Nephron progenitor cell (in vitro differentiated cells): ENCODE results near the gene LOXHD1.
A peak's percentile ranks its signal among the peaks of the same experiment; 100 is the strongest.

Experiments
- DNase-seq: peaks from one replicate; pipeline ENCODE4 v3.0.0; 2021
- H3K27ac Mint-ChIP-seq: 2 replicates; pipeline ENCODE4 v1.8.0; 2021; ENCODE audit warnings: mild to moderate bottlenecking, moderate library complexity, mixed read lengths
- H3K27me3 Mint-ChIP-seq: 2 replicates; pipeline ENCODE4 v1.8.0; 2021; ENCODE audit warnings: mild to moderate bottlenecking, low read depth, mixed read lengths; ENCODE audit not compliant: poor library complexity
- H3K36me3 Mint-ChIP-seq: 2 replicates; pipeline ENCODE4 v1.8.0; 2021; ENCODE audit warnings: low read depth, mixed read lengths
- H3K4me1 Mint-ChIP-seq: 2 replicates; pipeline ENCODE4 v1.8.0; 2021; ENCODE audit warnings: mixed read lengths
- H3K4me3 Mint-ChIP-seq: 2 replicates; pipeline ENCODE4 v1.8.0; 2021; ENCODE audit warnings: mild to moderate bottlenecking, moderate library complexity, mixed read lengths
- H3K9me3 Mint-ChIP-seq: 2 replicates; pipeline ENCODE4 v1.8.0; 2021; ENCODE audit warnings: mild to moderate bottlenecking, moderate library complexity, mixed read lengths
- CTCF ChIP-seq: fragments of 200-600 bp; sonication (generic); IDR thresholded peaks from 2 replicates; pipeline ENCODE4 v1.5.0; 2021; ENCODE audit warnings: antibody characterized with exemption

LOXHD1 gene

GRCh38 chr18:46615720-46616119, 41.3 kb downstream of the LOXHD1 start:
- no peak for TF ChIP-seq CTCF
- H3K27me3 Mint-ChIP-seq, result peaks cover 33% of the 10 kb centered on the region
- H3K36me3 Mint-ChIP-seq, result no peaks in the 10 kb centered on the region
- no peak overlapping the region for H3K4me3 Mint-ChIP-seq
- H3K9me3 Mint-ChIP-seq, result peaks cover 4% of the 10 kb centered on the region
- H3K27ac Mint-ChIP-seq, result no peak overlapping the region
- no peaks in the 10 kb centered on the region for H3K4me1 Mint-ChIP-seq
- no peak for DNase-seq

- no peak for TF ChIP-seq CTCF
- no peaks in the 10 kb centered on the region for H3K9me3 Mint-ChIP-seq
- no peaks in the 10 kb centered on the region for H3K36me3 Mint-ChIP-seq
- no peak overlapping the region for H3K4me3 Mint-ChIP-seq
- H3K27ac Mint-ChIP-seq, result no peak overlapping the region
- no peak for DNase-seq
- peaks cover 47% of the 10 kb centered on the region for H3K27me3 Mint-ChIP-seq
- H3K4me1 Mint-ChIP-seq, result no peaks in the 10 kb centered on the region
Measured at GRCh38 chr18:46609048-46609447, 48.0 kb downstream of the LOXHD1 start.

GRCh38 chr18:46607926-46608325, 49.1 kb downstream of the LOXHD1 start:
- Mint-ChIP-seq H3K27ac (no peak overlapping the region), H3K4me3 (no peak overlapping the region), H3K4me1 (no peaks in the 10 kb centered on the region), H3K9me3 (no peaks in the 10 kb centered on the region), H3K36me3 (no peaks in the 10 kb centered on the region), H3K27me3 (peaks cover 50% of the 10 kb centered on the region)
- DNase-seq, result no peak
- TF ChIP-seq CTCF, result no peak

- no peaks in the 10 kb centered on the region for H3K36me3 Mint-ChIP-seq
- H3K9me3 Mint-ChIP-seq, result peaks cover 6% of the 10 kb centered on the region
- no peak overlapping the region for H3K4me3 Mint-ChIP-seq
- no peaks in the 10 kb centered on the region for H3K4me1 Mint-ChIP-seq
- no peak overlapping the region for H3K27ac Mint-ChIP-seq
- no peak for TF ChIP-seq CTCF
- peaks cover 9% of the 10 kb centered on the region for H3K27me3 Mint-ChIP-seq
- no peak for DNase-seq
Measured at GRCh38 chr18:46601141-46601805, 55.7 kb downstream of the LOXHD1 start.

- no peaks in the 10 kb centered on the region for H3K36me3 Mint-ChIP-seq
- H3K4me1 Mint-ChIP-seq, result peaks cover 7% of the 10 kb centered on the region
- H3K4me3 Mint-ChIP-seq, result no peak overlapping the region
- H3K27me3 Mint-ChIP-seq, result peaks cover 23% of the 10 kb centered on the region
- DNase-seq, result no peak
- H3K27ac Mint-ChIP-seq, result peak overlapping the region; percentile 11
- no peak for TF ChIP-seq CTCF
- H3K9me3 Mint-ChIP-seq, result peaks cover 6% of the 10 kb centered on the region
Measured at GRCh38 chr18:46596119-46596518, 60.9 kb downstream of the LOXHD1 start.

- DNase-seq, result no peak
- no peak overlapping the region for H3K4me3 Mint-ChIP-seq
Measured at GRCh38 chr18:46591783-46592391, 65.1 kb downstream of the LOXHD1 start.

More at GRCh38 chr18:46591783-46592391, 65.1 kb downstream of the LOXHD1 start:
- Mint-ChIP-seq H3K27ac (no peak overlapping the region), H3K9me3 (peaks cover 3% of the 10 kb centered on the region), H3K4me1 (peaks cover 7% of the 10 kb centered on the region), H3K36me3 (no peaks in the 10 kb centered on the region), H3K27me3 (peaks cover 24% of the 10 kb centered on the region)
- TF ChIP-seq CTCF, result no peak
